Stimulated activated naive CD4-positive, alpha-beta T cell treated with Interleukin-2 at 50 U/mL for 16 hours (primary cell): Measurements from ENCODE around the gene GSK3B.

ENCODE experiments used
- DNase-seq: peaks from one replicate; lab custom pipeline; 2025; lab: John Stamatoyannopoulos, UW

GSK3B gene

GRCh38 chr3:120095979-120096426 lies 1.8 kb upstream of the GSK3B start:
- no peak for DNase-seq

- DNase-seq: peak; percentile 81
Measured at GRCh38 chr3:120095226-120095978, 1.2 kb upstream of the GSK3B start.

- DNase-seq: peak; percentile 99
Measured at GRCh38 chr3:120094776-120095225, 554 bp upstream of the GSK3B start.

GRCh38 chr3:120093119-120093910 lies 932 bp downstream of the GSK3B start:
- no peak for DNase-seq

GRCh38 chr3:120092474-120092873 lies 1.8 kb downstream of the GSK3B start:
- DNase-seq: no peak

GRCh38 chr3:120090422-120090821 lies 3.8 kb downstream of the GSK3B start:
- no peak for DNase-seq

- DNase-seq: no peak
Measured at GRCh38 chr3:120089089-120089488, 5.2 kb downstream of the GSK3B start.

GRCh38 chr3:120088622-120089021 lies 5.6 kb downstream of the GSK3B start:
- DNase-seq: no peak

- no peak for DNase-seq
Measured at GRCh38 chr3:120081719-120082118, 12.5 kb downstream of the GSK3B start.

- no peak for DNase-seq
Measured at GRCh38 chr3:120080836-120081235, 13.4 kb downstream of the GSK3B start.

GRCh38 chr3:120077731-120078130 lies 16.5 kb downstream of the GSK3B start:
- DNase-seq: no peak

- no peak for DNase-seq
Measured at GRCh38 chr3:120072867-120073525, 21.3 kb downstream of the GSK3B start.

GRCh38 chr3:120071259-120071658 lies 23.0 kb downstream of the GSK3B start:
- no peak for DNase-seq

GRCh38 chr3:120070263-120070981 lies 23.8 kb downstream of the GSK3B start:
- no peak for DNase-seq

GRCh38 chr3:120067083-120067482 lies 27.2 kb downstream of the GSK3B start:
- DNase-seq: no peak

GRCh38 chr3:120066634-120067033 lies 27.6 kb downstream of the GSK3B start:
- no peak for DNase-seq

GRCh38 chr3:120064641-120065040 lies 29.6 kb downstream of the GSK3B start:
- DNase-seq: no peak

GRCh38 chr3:120062474-120062873 lies 31.8 kb downstream of the GSK3B start:
- DNase-seq: no peak

GRCh38 chr3:120059081-120059864 lies 35.0 kb downstream of the GSK3B start:
- DNase-seq: no peak

GRCh38 chr3:120057626-120058025 lies 36.6 kb downstream of the GSK3B start:
- no peak for DNase-seq

- no peak for DNase-seq
Measured at GRCh38 chr3:120057029-120057428, 37.2 kb downstream of the GSK3B start.
